Measurements from ENCODE around the gene SYT15.
"Not testable (repeated sequence)": the region's sequence is repeated elsewhere in the genome, so short reads cannot be mapped to it uniquely, and the experiment has no call there.

DNA sequence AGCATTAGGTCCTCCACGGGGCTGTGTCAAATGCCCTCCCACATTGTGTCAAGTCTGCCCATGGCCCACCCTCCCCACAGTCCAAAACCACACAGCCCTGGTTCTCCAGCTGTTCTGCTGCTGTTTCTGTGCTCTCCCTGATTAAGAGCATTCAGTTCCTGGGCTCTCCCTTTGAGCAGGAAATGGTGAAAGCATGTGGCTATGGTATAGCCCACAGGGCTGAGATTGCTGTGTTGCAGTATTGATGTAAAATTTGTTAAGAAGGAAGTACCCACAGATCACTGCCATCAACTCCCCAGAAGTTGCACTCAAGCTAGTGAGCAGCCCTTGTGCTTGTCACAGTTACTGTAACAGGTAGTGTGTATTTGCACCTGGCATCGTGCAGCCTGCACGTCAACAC is 9.3 kb downstream of the SYT15 start:
- TF ChIP-seq, protein P1, sequence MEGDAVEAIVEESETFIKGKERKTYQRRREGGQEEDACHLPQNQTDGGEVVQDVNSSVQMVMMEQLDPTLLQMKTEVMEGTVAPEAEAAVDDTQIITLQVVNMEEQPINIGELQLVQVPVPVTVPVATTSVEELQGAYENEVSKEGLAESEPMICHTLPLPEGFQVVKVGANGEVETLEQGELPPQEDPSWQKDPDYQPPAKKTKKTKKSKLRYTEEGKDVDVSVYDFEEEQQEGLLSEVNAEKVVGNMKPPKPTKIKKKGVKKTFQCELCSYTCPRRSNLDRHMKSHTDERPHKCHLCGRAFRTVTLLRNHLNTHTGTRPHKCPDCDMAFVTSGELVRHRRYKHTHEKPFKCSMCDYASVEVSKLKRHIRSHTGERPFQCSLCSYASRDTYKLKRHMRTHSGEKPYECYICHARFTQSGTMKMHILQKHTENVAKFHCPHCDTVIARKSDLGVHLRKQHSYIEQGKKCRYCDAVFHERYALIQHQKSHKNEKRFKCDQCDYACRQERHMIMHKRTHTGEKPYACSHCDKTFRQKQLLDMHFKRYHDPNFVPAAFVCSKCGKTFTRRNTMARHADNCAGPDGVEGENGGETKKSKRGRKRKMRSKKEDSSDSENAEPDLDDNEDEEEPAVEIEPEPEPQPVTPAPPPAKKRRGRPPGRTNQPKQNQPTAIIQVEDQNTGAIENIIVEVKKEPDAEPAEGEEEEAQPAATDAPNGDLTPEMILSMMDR (IDR thresholded peaks at IDR 0.05) = not testable (repeated sequence)
- TF ChIP-seq POLR2A, POLR2AphosphoS5 (IDR thresholded peaks at IDR 0.05): not testable (repeated sequence)
